Left renal pelvis (tissue), 4 donors: ENCODE measurements around the gene CLSTN3. TPM values are rescaled to one million over a fixed set of nuclear protein-coding genes. Genes with fewer than 3 reads are reported as not detected.
"Not testable (repeated sequence)": the region's sequence is repeated elsewhere in the genome, so short reads cannot be mapped to it uniquely, and the experiment has no call there.

Experiments used
- DNase-seq, 4 donors: peaks; one replicate each; pipeline ENCODE4 v3.0.0-alpha.2; 2013; ENCODE audit warnings: low read depth in 4 of 4, low spot score in 3 of 4
- polyA plus RNA-seq, 4 donors: library from polyadenylated mRNA; unstranded; fragments of 120-200 nt; gene quantifications; one replicate each; pipeline ENCODE4 v1.2.1, GENCODE V29; 2013; ENCODE audit not compliant: insufficient read length in 4 of 4

Gene CLSTN3
- polyA plus RNA-seq, 4 donors: 53.4 to 105 (median 76.9) TPM

DNA sequence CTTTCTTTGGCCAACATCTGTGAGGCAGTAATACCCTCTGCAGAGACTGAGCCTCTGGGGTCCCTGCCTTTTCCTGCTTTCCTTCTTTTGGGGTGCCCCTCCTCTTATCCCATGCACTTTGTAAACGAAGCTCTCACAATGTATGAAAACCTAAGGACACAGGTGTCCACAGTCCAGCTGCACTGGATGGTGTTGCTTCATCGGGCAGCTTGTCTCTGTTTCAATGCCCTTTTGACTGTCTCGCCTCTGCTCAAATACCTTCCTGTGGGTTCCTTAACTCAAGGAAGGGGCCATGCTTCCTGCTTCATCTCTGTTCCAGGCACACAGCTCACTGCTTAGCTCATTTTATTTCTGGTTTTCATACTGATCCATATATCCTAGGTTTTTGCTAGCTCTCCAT, 27.6 kb upstream of the CLSTN3 start:
- no peak for DNase-seq

DNA sequence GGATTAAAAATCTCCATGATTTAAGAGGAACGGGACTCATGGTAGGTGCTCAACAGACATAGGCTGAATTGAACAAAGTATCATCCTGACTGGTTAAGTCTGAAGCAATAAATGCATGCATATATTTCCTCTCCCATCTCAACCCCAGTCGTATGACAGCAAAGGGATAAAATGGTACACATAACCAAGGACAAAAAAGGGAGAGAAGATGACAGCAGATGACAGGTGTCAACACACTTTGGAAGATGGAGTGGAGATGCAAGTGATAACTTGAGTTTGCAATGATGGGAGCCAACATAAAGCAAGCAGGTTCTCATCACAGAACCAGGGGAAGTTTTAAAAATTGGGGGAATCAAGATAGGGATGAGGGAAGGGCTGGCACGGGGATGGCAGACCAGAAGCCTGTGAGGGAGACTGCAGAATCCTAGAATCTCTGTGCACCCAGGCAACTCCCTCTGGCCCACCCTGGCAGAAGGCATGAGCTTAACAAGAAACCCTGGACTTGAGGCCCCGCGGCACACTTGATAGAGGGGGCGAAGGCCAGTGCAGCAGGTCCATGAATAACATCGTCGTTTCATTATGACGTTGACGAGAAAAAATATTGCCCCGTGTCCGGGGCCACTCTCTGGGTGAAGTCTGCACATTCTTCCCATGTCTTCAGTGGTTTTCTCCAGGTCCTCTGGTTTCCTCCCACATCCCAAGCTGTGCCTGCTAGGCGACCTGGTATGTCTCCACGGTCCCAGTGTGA, 26.2 kb upstream of the CLSTN3 start:
- DNase-seq: no peak

DNA sequence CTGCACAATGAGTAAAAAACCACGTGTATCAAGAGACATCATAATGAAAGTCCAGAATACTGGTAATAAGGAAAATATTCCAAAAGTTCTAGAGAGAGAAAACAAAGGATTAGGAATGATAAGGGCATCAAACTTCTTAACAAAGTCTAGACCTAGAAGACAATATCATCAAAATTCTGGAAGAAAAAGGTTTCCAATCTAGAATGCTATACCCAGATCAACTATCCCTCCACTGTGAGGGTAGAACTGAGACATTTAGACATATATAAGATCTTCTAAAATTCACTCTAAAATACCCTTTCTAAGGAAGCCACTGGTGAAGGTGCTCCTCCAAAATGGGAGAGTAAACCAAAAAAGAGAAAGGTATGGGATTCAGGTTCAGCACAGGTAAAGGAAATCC, 24.1 kb upstream of the CLSTN3 start:
- DNase-seq: no peak

DNA sequence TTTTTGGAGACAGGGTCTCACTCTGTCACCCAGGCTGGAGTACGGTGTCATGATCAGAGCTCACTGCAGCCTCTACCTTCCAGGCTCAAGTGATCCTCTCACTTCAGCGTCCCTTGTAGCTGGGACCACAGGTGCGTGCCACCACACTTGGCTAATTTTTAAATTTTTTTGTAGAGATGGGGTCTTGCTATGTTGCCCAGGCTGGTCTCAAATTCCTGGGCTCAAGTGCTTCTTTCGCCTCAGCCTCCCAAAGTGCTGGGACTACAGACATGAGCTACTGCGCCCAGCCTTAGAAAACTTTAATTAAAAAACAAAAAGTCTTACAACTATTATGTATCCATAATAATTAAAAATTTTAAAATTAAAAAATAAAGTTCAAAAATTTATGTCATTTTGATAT, 23.0 kb upstream of the CLSTN3 start:
- not testable (repeated sequence) for DNase-seq

DNA sequence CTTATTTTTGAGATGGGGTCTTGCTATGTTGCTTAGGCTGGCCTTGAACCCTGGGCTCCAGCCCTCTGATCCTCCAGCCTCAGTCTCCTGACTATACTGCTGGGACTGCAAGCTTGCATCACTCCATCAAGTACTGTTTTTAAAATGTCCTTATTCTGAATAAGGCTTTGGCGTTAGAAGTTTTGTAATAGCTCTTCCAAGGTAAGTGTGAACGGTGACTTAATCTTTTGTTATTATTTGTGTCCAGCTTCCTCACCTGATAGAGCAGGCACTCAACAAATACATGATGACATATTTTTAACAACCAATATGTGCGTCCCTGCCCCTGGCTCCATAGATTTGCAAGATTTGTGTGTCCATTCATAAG, 22.6 kb upstream of the CLSTN3 start:
- no peak for DNase-seq

DNA sequence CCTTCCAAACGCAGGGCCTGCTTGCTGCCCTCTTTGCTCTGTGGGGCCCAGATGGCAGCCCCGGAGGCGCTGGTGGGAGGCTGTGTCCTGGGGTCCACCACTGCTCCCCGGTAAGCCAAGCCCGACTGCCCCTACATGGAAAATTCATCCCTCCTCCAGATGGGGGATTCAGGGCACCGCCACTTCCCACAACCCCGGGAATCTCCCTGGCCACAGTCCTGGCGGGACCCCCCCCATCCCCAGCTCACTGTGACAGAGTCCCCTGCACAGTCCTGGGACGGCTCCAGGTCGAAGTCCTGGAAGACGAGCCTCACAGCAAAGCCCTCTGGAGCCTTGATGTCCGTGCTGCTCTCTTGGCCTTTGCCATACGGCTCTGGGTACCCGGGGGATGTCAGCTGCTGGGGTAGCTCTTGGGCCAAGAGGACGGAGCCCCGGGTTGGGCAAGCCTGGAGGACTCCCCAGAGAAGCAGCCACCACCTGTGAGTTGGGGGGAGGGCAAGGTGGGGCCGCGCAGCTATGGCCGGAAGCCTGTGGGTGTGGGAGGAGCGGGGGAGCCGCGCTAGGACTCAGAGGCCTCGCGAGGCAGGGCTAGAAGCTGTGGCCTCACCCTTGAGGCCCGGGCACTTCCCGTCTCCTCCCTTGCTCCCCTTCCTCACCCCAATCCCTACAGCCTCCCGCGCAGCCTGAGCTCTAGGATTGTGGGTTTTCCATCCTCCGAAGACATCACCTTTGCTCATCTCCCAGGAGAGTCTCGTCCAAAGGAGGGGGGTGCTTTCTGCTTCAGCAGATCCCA, 22.0 kb upstream of the CLSTN3 start:
- DNase-seq: no peak

DNA sequence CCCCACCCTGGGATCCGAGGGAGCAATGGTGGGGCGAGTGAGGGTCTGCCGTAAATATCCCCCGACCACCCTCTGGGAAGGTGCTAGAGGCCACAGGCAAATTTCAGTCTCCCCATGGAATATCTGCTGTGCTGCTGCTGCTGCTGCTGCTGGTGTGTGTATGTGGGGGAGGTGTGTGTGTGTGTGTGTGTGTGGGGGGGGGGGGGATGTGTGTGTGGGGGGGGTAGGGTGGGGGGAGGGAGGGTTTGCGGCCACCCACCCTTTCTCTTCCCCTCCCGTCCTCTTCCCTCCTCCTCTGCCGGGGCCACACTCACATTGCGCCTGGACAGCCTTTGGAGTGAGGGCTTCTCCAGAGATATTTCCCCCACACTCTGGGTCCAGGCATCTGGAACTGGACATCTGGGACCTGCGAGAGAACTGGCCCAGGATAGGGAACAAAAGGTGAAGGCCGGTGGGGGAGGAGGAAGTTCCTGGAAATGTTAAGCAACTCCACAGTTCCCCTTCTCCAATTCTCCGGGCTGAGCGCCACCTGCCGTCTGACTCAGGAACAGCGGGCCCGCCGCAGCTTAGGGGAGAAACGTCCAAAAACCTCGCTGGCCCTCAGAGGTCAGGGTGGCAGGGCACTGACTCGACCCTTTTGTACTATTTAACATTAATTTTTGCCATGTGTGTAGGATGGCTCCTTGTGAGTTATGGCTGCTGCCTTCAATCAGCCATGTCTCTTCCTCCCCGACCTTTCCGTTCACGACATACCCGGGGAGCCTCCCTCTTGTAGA, 21.2 kb upstream of the CLSTN3 start, which contains the start of gene C1RL:
Gene C1RL, minus strand, starts transcription at position 419 of the 776 bp plus-strand sequence. Its CDS starts 34 bp downstream, at position 385.
- peak in 2 of 4 donors; percentile 76 to 79 for DNase-seq

DNA sequence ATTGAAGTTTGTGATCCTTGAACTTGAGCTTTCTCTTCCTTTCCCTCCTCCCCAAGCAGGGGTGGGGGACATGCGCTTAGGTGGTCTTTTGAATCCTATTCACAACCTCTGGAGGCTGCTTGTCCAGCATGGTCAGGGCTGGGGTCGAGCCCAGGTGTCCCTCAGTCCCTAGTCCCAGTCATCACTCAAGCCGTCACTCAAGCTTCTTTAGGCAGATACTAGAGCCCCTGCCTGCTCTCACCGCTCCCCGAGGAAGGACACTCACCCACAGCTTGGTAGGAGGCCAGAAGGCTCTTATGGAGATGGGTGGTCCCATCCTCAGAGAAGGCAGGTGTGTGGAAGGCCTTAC, 20.6 kb upstream of the CLSTN3 start:
- DNase-seq: no peak

DNA sequence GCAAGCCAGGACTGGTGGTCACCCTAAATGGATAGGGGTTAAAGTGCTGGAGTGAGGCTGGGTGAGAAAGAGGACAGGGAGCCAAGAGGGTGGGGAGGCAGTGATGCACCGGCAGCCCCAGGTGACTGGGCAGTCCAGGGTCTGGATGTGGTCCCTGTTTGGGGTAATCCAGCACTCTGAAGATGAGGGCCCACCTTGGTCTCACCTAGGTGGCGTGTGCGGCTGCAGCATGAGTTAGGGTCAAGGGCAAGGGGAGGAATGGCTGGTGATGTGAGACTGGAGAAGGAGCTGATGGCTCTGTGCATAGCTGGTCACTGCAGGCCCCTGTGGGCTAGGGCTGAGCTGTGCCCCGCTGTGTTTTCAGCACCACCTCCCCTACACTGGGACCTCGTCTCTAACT, 19.5 kb upstream of the CLSTN3 start:
- no peak for DNase-seq

DNA sequence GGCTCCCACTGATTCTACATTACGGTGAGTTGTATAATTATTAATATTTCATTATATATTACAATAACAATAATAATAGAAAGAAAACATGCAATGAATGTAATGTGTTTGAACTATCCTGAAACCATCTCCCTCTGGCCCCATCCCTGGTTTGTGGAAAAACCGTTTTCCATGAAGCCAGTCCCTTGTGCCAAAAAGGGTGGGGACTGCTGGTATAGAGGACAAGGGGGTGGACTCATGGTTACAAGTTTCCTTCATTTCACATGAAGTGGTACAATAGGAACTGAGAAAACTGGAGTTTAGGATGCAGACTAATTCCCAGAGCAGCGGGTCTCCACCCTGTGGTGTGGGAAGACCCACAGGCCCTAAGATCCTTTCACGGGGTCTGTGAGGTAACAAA, 18.1 kb upstream of the CLSTN3 start:
- no peak for DNase-seq

DNA sequence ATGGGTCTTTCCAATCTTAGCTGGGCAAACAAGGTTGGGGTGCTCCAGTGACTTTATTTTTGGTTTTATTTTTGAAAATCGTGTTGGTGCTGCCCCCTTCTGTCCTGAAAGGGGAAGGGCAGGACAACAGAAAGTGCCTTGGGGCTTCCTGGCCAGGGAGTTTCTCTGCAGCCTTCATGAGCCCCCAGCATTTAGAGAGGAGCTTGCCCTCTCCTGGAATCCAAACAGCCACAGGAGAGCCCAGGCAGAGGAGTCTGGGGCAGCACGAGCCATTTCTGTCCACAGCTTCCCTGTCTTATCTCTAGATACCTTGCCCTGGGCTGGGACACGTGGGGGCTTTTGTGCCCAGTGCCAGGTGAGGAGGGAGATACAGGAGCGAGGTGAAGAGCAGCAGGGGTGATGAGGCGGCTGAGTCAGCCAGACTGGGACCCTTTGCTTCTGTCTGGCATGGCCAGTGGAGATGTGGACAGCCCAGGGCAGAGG, 16.7 kb upstream of the CLSTN3 start:
- DNase-seq: no peak

DNA sequence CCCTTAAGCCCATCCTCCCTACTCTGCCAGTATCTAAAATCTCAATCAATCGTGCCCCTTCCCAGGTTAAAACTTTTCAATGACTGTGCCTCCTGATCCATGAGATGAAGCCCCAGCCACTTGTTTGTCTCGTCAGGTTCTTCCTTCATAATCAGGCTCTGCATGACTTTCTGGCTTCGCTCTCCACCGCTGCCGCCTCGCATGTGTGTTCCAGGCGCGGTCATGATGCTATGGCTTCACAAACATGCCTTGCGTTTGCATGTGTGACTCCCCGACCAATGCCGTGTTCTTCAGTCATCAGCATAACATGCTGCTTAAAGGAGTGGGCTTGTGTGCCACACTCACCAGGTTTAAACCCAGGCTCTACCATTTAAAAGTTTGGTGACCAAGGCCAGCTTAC, 16.2 kb upstream of the CLSTN3 start:
- no peak for DNase-seq

DNA sequence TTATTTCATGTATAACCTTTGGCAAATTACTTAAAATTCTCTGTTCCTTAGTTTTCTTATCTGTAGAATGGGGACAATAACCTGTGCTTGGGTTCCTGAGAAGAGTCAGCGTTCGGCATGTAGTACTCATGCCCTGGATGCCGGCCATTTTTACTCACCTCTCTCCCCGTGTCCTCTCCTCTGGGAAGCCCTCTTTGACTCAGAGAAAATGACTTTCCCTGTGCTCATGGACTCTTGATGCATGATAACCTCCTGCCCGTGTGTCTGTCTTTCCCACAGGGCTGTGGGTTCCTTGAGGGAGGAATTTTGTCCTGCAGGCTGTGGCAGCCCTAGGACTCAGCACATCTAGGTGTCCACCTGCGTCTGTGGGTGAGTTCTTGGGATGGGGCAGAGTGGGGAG, 15.3 kb upstream of the CLSTN3 start:
- no peak for DNase-seq

DNA sequence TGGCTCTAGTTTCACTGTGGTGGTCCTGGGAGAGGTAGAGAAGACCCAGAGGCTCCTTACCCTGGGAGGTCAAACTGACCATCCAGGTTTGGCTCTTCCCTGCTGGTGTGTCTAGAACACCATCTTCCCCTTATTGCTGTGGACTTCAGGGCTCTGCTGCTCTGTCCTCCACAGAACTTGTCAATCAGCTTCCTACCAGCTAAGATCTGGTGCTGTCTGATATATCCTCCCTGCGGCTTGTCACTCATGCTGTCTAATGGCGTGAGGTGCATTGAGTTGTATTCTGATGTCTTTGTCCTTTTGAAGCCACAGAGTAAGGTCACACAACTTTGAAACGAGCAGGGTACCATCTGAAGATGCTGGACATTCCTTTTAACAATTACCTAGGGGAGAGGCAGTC, 14.0 kb upstream of the CLSTN3 start:
- no peak for DNase-seq

DNA sequence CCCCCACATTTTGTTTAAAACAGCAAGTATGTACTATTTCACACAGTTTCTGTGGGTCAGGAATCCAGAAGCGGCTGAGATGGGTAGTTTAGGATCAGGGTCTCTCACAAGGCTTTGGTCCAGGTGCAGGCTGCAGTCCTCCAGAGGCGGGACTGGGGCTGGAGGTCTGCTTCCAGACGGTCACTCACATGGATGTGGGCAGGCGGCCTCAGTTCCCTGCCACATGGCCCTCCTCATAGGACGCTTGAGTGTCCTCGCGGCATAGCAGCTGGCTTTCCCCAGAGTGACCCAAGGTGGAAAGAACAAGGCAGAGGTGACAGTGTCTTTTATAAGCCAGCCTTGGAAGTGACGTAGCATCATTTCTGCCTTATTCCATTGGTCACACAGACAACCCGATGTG, 13.3 kb upstream of the CLSTN3 start:
- DNase-seq: no peak

DNA sequence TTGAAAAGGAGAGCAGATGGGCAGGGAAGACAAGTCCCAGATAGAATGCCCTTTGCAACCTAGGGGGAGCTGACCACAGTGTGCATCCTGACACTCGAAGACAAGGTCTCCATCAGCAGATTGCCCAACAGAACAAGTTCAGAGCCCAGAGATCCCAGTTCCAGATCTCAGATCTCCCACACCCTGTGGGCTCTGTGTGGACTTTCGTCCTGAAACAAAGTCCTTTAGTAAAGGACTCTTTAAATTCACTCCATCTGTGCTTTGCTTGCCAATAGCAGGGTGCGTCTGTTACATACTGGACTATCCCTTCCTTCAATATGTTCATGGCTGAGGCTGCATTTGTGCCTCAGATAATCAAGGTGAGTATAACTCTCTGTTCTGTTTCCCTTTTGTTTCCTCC, 12.5 kb upstream of the CLSTN3 start:
- DNase-seq: no peak

DNA sequence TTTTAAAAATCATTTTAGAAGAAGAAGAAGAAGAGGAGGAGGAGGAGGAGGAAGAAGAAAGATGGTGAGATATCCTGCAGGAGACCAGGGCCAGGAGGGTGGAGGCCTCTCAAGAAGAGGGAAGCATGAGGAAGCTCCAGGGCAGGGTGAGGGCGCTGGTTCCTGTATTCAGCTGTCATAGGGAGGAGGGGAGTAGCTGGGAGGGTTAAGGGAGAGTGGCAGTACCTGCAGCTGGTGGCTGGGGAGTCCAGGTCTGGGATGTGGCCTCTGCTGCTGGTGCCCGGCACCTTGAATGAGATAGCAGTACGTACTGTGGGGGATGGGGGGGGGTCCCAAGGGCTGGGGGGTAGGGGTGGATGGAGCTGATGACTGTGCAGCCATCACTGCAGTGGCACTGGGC, 11.3 kb upstream of the CLSTN3 start:
- DNase-seq: no peak

DNA sequence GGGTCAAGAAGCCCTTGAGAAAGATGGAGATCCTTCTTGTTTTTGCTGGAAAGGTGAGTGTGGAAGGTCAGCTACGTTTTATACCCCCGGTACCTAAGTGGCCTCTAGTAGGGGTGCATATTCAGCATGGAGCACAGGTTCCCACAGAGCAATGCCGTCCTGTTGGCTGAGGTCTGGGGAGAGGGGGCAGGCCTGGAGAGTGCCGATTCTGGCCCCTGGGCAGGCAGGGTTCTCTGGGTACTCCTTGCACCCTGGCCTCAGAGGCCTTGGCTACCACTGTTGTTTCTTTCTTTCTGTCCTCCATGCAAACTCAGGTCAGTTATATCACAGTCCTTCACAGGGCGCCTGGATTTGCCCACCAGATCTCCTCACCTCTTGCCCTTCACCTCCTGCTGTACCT, 10.0 kb upstream of the CLSTN3 start:
- no peak for DNase-seq

DNA sequence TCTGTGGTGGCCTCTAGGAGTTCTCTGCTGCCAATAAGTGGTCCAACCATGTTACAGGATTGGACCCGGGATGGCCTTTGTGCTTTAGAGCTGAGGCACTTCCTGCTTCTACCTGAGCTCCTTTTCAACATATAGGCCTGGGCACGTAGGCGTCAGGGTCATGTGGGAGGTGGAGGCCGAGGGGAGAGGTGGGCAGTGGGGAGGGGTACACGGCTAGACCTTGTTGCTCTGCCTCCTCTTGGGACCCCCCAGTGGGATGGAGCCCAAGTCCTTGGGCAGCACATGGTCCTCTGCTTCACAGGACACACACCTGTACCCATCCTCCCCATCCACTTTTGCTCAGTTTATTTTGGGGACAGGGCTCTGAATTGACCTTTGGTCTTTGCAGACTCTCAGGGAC, 8.8 kb upstream of the CLSTN3 start:
- no peak for DNase-seq

DNA sequence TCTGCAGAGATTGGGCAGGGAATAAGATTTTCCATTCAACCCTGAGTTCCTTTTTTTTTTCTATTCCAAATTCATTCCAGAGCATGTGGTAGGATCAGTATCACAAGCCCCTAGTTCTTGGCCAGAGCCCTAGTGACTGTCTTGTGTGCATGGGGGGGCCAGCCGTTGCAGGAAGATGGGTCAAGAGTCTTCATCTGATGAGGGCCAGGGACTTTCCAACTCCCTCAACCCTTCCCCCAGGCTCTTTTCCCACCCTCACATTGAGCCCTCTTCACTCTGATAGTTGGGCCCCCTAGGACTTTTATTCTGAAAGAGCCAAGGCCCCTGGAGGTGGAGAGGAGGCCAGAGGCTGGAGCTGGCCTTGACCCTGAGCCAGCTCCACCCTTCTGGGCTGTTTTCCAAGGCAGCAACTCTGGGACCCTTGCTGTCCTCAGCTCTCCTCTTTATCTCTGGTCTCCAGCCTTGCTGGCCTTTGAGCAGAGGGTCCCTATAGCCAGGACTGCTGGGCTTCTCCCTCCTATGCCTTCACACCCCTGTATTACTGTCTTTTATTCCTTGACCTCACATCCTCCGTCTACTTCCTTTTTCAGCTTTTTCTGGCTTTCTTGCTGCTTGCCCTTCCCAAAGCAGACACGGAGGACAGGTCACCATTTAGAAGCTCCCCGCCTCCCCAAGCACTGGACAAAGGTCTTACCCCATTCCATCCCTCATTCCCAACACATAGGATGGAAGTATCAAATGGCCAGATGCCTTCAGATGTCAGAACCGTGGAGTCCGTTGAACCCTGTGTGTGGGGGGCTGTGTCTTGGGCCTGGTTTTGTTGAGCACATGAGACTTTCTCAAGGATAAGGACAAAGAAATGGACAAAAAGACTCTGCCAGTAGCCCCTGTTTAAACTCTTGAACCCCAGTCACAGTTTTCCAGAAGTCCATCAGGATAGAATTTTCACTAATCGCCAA, 7.1 kb upstream of the CLSTN3 start:
- DNase-seq: no peak
